Ovary (tissue), 9 donors: ENCODE data around the gene BUD31. TPM values are rescaled to one million over a fixed set of nuclear protein-coding genes. Genes with fewer than 3 reads are reported as not detected.

Experiments used
- DNase-seq, 5 donors: peaks; one replicate each; pipeline ENCODE4 v3.0.0-alpha.2; 2019 to 2020
- H3K27ac ChIP-seq, 2 donors: fragments of 200-600 bp; one replicate each; pipeline versions ENCODE4 v1.5.1 to v1.8.0; 2019 to 2022
- H3K27me3 ChIP-seq: fragments of 200-600 bp; one replicate; pipeline ENCODE4 v1.8.0; 2022
- H3K36me3 ChIP-seq: fragments of 200-600 bp; sonication (generic); one replicate; pipeline ENCODE4 v1.5.1; 2019
- H3K4me1 ChIP-seq: one replicate; pipeline ENCODE4 v1.8.1; 2013; ENCODE audit warnings: mild to moderate bottlenecking, moderate library complexity; ENCODE audit not compliant: insufficient read depth
- H3K4me3 ChIP-seq: fragments of 200-600 bp; sonication (generic); one replicate; pipeline ENCODE4 v1.5.1; 2017
- H3K9me3 ChIP-seq, 2 donors: fragments of 200-600 bp in 1 of 2; sonication (generic) in 1 of 2; one replicate each; pipeline versions ENCODE4 v1.5.1 to v1.8.1; 2013 to 2019; ENCODE audit warnings: mild to moderate bottlenecking in 1 of 2, moderate library complexity in 1 of 2
- CTCF ChIP-seq, 3 donors: fragments of 450-650 bp in 2 of 3; fragments of 200-600 bp in 1 of 3; IDR thresholded peaks; one replicate each; pipeline versions ENCODE4 v1.5.1 to v1.8.0; 2016 to 2022; ENCODE audit warnings: antibody characterized with exemption in 3 of 3, mild to moderate bottlenecking in 1 of 3
- EP300 ChIP-seq: sonication (generic); formaldehyde crosslinking; IDR thresholded peaks from one replicate; pipeline ENCODE4 v1.6.1; 2017; ENCODE audit warnings: antibody characterized with exemption
- POLR2A ChIP-seq: fragments of 450-650 bp; IDR thresholded peaks from one replicate; pipeline ENCODE4 v1.6.1; 2017; ENCODE audit warnings: antibody characterized with exemption, mild to moderate bottlenecking, moderate library complexity
- WGBS, 3 donors: extraction: QIAGEN DNeasy Blood & Tissue Kit in 1 of 3; methylation state at CpG; one replicate each; pipeline versions ENCODE4 v1.1.5 to v1.1.7; 2013 to 2017; 5-methylcytosine and 5-hydroxymethylcytosine counted together
- intact Hi-C, 4 donors: fragments of 100-400 bp; cut with DNase I; formaldehyde crosslinking; loops; one replicate each; pipeline versions ENCODE4 v1.11.0 to v1.15.1; 2022 to 2023
- polyA plus RNA-seq, 2 donors: library from polyadenylated mRNA; stranded (reverse); fragments of 200-250 nt in 1 of 2; fragments of 350-450 nt in 1 of 2; fragmentation: Illumina TruSeq in 1 of 2; extraction: RNeasy Lipid Tissue Mini Kit (QIAGEN cat#74804) in 1 of 2; gene quantifications; one replicate each; pipeline ENCODE4 v1.2.3, GENCODE V29; 2013 to 2014
- total RNA-seq, 7 donors: library from RNA; depleted of rRNA in 2 of 7; stranded (reverse); fragments of >200 nt in 2 of 7; fragmentation: NEBNext Ultra II Directional in 3 of 7; extraction: Animal tissue kit (Norgen Biotek cat#: 25700) in 3 of 7; gene quantifications; one replicate each; pipeline versions ENCODE4 v1.1.0 to v1.2.4, GENCODE V29; 2016 to 2023
- donor health status: DM: no; HTN: no; CAD: no; lungs with moderate emphysema.
- donor health status: DM: no; HTN: no; CAD: no.
- donor health status: Bipolar disorder and iron deficiency.
- donor health status: DM: yes; HTN: yes; CAD: no.
- donor health status: DM: no; HTN: no; CAD: no.
- donor health status: DM: yes; HTN: yes; CAD: no.

BUD31 gene
- total and polyA plus RNA-seq, 9 donors = 44.4 to 157 (median 65.2) TPM

GRCh38 chr7:99387912-99388311 lies 20.9 kb upstream of the BUD31 start:
- H3K36me3 ChIP-seq = no peaks in the 10 kb centered on the region
- no peaks in the 10 kb centered on the region for H3K27me3 ChIP-seq
- no peak for DNase-seq
- 92 to 94% (median 92%) methylated on average over 20 of the region's 20 CpGs for WGBS, 3 donors
- no peak overlapping the region for H3K4me3 ChIP-seq
- no peaks in the 10 kb centered on the region for H3K4me1 ChIP-seq
- intact Hi-C loops = no loop called here
- no peak overlapping the region for H3K27ac ChIP-seq
- H3K9me3 ChIP-seq = no peaks in the 10 kb centered on the region
- TF ChIP-seq POLR2A (no peak), CTCF (IDR thresholded peaks at IDR 0.05) (no peak), EP300 (no peak)

- H3K4me1 ChIP-seq = peaks cover 3% of the 10 kb centered on the region
- H3K27ac ChIP-seq = no peak overlapping the region
- H3K9me3 ChIP-seq = no peaks in the 10 kb centered on the region
- DNase-seq = no peak
- H3K4me3 ChIP-seq = no peak overlapping the region
- no peaks in the 10 kb centered on the region for H3K27me3 ChIP-seq
- no peaks in the 10 kb centered on the region for H3K36me3 ChIP-seq
- TF ChIP-seq CTCF (IDR thresholded peaks at IDR 0.05) = no peak
- WGBS, 3 donors = 89 to 92% (median 91%) methylated on average over 13 of the region's 13 CpGs
- intact Hi-C loops = loop anchor here in 2 of 4 donors (10.0 kb wide), 1 partner anchor 245 kb away; the partner anchor contains the start of gene SMURF1 (in 2 of the 2)
These were observed 19.0 kb upstream of the BUD31 start for GRCh38 chr7:99389772-99390171.

- H3K9me3 ChIP-seq = no peaks in the 10 kb centered on the region
- DNase-seq = no peak
- H3K4me3 ChIP-seq = no peak overlapping the region
- intact Hi-C loops = loop anchor here in 2 of 4 donors (10.0 kb wide), 1 partner anchor 246 kb away; the partner anchor contains the start of gene SMURF1 (in 2 of the 2)
- no peak for TF ChIP-seq POLR2A
- TF ChIP-seq CTCF (IDR thresholded peaks at IDR 0.05) = no peak
- no peak for TF ChIP-seq EP300
- no peaks in the 10 kb centered on the region for H3K36me3 ChIP-seq
- 93% methylated on average over 23 of the region's 23 CpGs for WGBS, 3 donors
- no peak overlapping the region for H3K27ac ChIP-seq
- H3K4me1 ChIP-seq = peaks cover 3% of the 10 kb centered on the region
- no peaks in the 10 kb centered on the region for H3K27me3 ChIP-seq
These were observed 17.7 kb upstream of the BUD31 start for GRCh38 chr7:99390941-99391602.

- H3K4me3 ChIP-seq = no peak overlapping the region
- no peak overlapping the region for H3K27ac ChIP-seq
- no peaks in the 10 kb centered on the region for H3K27me3 ChIP-seq
- H3K4me1 ChIP-seq = peaks cover 3% of the 10 kb centered on the region
- TF ChIP-seq CTCF (IDR thresholded peaks at IDR 0.05) = no peak
- TF ChIP-seq EP300 = no peak
- TF ChIP-seq POLR2A = no peak
- intact Hi-C loops = loop anchor here in 2 of 4 donors (10.0 kb wide), 1 partner anchor 247 kb away; the partner anchor contains the start of gene SMURF1 (in 2 of the 2)
- 86 to 90% (median 87%) methylated on average over 8 of the region's 8 CpGs for WGBS, 3 donors
- no peak for DNase-seq
- no peaks in the 10 kb centered on the region for H3K9me3 ChIP-seq
- H3K36me3 ChIP-seq = no peaks in the 10 kb centered on the region
These were observed 16.7 kb upstream of the BUD31 start for GRCh38 chr7:99392046-99392445.
